Pancreas (tissue), 10 donors: ENCODE results near the gene DSCAM. TPM values are rescaled to one million over a fixed set of nuclear protein-coding genes. Genes with fewer than 3 reads are reported as not detected.

ENCODE experiments used
- ATAC-seq, 4 donors: fragments of 200-7000 bp; cut with Tn5 transposase; one replicate each; pipeline versions ENCODE4 v1.8.0 to v1.9.1; 2020; ENCODE audit warnings: mild to moderate bottlenecking in 4 of 4, moderate library complexity in 4 of 4
- DNase-seq, 6 donors: peaks; one replicate each; pipeline ENCODE4 v3.0.0-alpha.2; 2020
- FAIRE-seq: peaks from 2 replicates; lab custom pipeline; 2012; peaks lifted over from hg19 to GRCh38; lab: Jason Lieb, UNC
- H3K27ac ChIP-seq, 4 donors: fragments of 200-600 bp; sonication (generic); 1 replicate in 3 of 4; 2 replicates in 1 of 4; pipeline versions ENCODE4 v1.5.0 to v1.8.0; 2020
- H3K27me3 ChIP-seq, 4 donors: fragments of 200-600 bp; one replicate each; pipeline ENCODE4 v1.8.0; 2021
- H3K36me3 ChIP-seq, 3 donors: fragments of 200-600 bp; sonication (generic) in 1 of 3; one replicate each; pipeline versions ENCODE4 v1.5.0 to v1.8.0; 2020 to 2021
- H3K4me1 ChIP-seq, 3 donors: fragments of 200-600 bp; one replicate each; pipeline ENCODE4 v1.8.0; 2021
- H3K4me3 ChIP-seq, 4 donors: fragments of 200-600 bp; sonication (generic) in 2 of 4; one replicate each; pipeline versions ENCODE4 v1.5.0 to v1.8.0; 2020 to 2021
- H3K9me3 ChIP-seq, 4 donors: fragments of 200-600 bp; one replicate each; pipeline ENCODE4 v1.8.0; 2021
- CTCF ChIP-seq, 4 donors: fragments of 200-600 bp; sonication (generic) in 3 of 4; IDR thresholded peaks; one replicate each; pipeline versions ENCODE4 v1.5.0 to v1.8.0; 2021; ENCODE audit warnings: antibody characterized with exemption in 4 of 4
- WGBS, 2 donors: extraction: QIAGEN DNeasy Blood & Tissue Kit; methylation state at CpG; one replicate each; pipeline ENCODE4 v1.1.7; 2013; 5-methylcytosine and 5-hydroxymethylcytosine counted together
- intact Hi-C, 3 donors: fragments of 100-400 bp; cut with DNase I; formaldehyde crosslinking; loops; one replicate each; pipeline versions ENCODE4 v1.11.1 to v1.14.2; 2022
- polyA plus RNA-seq, 2 donors: library from polyadenylated mRNA; stranded (reverse); fragments of 200-250 nt; gene quantifications; one replicate each; pipeline ENCODE4 v1.2.3, GENCODE V29; 2013
- total RNA-seq, 6 donors: library from RNA; stranded (reverse); fragmentation: NEBNext Ultra II Directional in 4 of 6; extraction: Animal tissue kit (Norgen Biotek cat#: 25700) in 4 of 6; gene quantifications; one replicate each; pipeline versions ENCODE4 v1.2.1 to v1.2.4, GENCODE V29; 2021 to 2023
- donor health status: healthy with polysubstance abuse.
- donor health status: DM: no; HTN: no; CAD: no; lungs with moderate emphysema.
- donor health status: DM: no; HTN: no; CAD: no.
- donor health status: control.
- donor health status: control.
- donor health status: Bipolar disorder and iron deficiency.
- donor health status: DM: yes; HTN: yes; CAD: no.
- donor health status: DM: no; HTN: no; CAD: no.
- donor health status: DM: no; HTN: no; CAD: no.
- donor health status: DM: yes; HTN: yes; CAD: no.

Gene DSCAM
- total and polyA plus RNA-seq, 8 donors = 0.05 to 0.77 (median 0.14) TPM

- Histone ChIP-seq H3K9me3 (no peaks in the 10 kb centered on the region), H3K4me3 (no peak overlapping the region), H3K36me3 (no peaks in the 10 kb centered on the region), H3K27me3 (peaks cover 0 to 13% (median 4%) of the 10 kb centered on the region in 4 donors), H3K4me1 (no peaks in the 10 kb centered on the region), H3K27ac (no peak overlapping the region)
- DNase-seq (no peak), FAIRE-seq (no peak), ATAC-seq (no peak)
- TF ChIP-seq CTCF (IDR thresholded peaks at IDR 0.05) = no peak
- WGBS, 2 donors = 58 to 71% methylated on average over 2 of the region's 2 CpGs
- intact Hi-C loops = no loop called here
Measured at GRCh38 chr21:40457741-40458140, 389.2 kb downstream of the DSCAM start.

GRCh38 chr21:40454057-40454456 is 392.9 kb downstream of the DSCAM start:
- no peak for FAIRE-seq

GRCh38 chr21:40453183-40453582 is 393.8 kb downstream of the DSCAM start:
- DNase-seq (no peak), FAIRE-seq (no peak), ATAC-seq (no peak)
- intact Hi-C loops = no loop called here
- Histone ChIP-seq H3K4me3 (no peak overlapping the region), H3K27ac (no peak overlapping the region), H3K27me3 (peaks cover 0 to 14% (median 4%) of the 10 kb centered on the region in 4 donors), H3K9me3 (no peaks in the 10 kb centered on the region), H3K36me3 (no peaks in the 10 kb centered on the region), H3K4me1 (no peaks in the 10 kb centered on the region)
- no peak for TF ChIP-seq CTCF (IDR thresholded peaks at IDR 0.05)
- 45 to 48% methylated on average over 3 of the region's 3 CpGs for WGBS, 2 donors

More at GRCh38 chr21:40454057-40454456, 392.9 kb downstream of the DSCAM start:
- H3K4me1 ChIP-seq = no peaks in the 10 kb centered on the region
- H3K4me3 ChIP-seq = no peak overlapping the region
- H3K27ac ChIP-seq = no peak overlapping the region
- TF ChIP-seq CTCF (IDR thresholded peaks at IDR 0.05) = no peak
- intact Hi-C loops = no loop called here
- DNase-seq (no peak), ATAC-seq (no peak)
- WGBS, 2 donors = 81 to 82% methylated on average over 3 of the region's 3 CpGs
- H3K27me3 ChIP-seq = peaks cover 0 to 14% (median 4%) of the 10 kb centered on the region in 4 donors
- H3K9me3 ChIP-seq = no peaks in the 10 kb centered on the region
- H3K36me3 ChIP-seq = no peaks in the 10 kb centered on the region

- DNase-seq (no peak), ATAC-seq (no peak), FAIRE-seq (no peak)
- TF ChIP-seq CTCF (IDR thresholded peaks at IDR 0.05) = no peak
- Histone ChIP-seq H3K36me3 (no peaks in the 10 kb centered on the region), H3K4me1 (no peaks in the 10 kb centered on the region), H3K27me3 (peaks cover 0 to 11% (median 4%) of the 10 kb centered on the region in 4 donors), H3K9me3 (no peaks in the 10 kb centered on the region), H3K27ac (no peak overlapping the region), H3K4me3 (no peak overlapping the region)
- intact Hi-C loops = no loop called here
- WGBS, 2 donors = 42 to 44% methylated on average over 1 of the region's 1 CpG
Measured at GRCh38 chr21:40452548-40452947, 394.4 kb downstream of the DSCAM start.

- FAIRE-seq (no peak), DNase-seq (no peak), ATAC-seq (no peak)
- intact Hi-C loops = no loop called here
- no peaks in the 10 kb centered on the region for H3K4me1 ChIP-seq
- peaks cover 0 to 4% (median 0%) of the 10 kb centered on the region in 4 donors for H3K27me3 ChIP-seq
- H3K36me3 ChIP-seq = no peaks in the 10 kb centered on the region
- TF ChIP-seq CTCF (IDR thresholded peaks at IDR 0.05) = no peak
- WGBS, 2 donors = 34 to 35% methylated on average over 2 of the region's 2 CpGs
- H3K27ac ChIP-seq = no peak overlapping the region
- H3K9me3 ChIP-seq = no peaks in the 10 kb centered on the region
- H3K4me3 ChIP-seq = no peak overlapping the region
Measured at GRCh38 chr21:40447016-40447415, 399.9 kb downstream of the DSCAM start.
